GM12892 (cell line): ENCODE measurements around the gene LANCL1.

Source experiments
- POLR2A ChIP-seq: IDR thresholded peaks from 2 replicates; pipeline ENCODE4 v1.6.1; 2011; ENCODE audit warnings: low read depth, low read length, control low read depth
- TAF1 ChIP-seq: IDR thresholded peaks from 2 replicates; pipeline ENCODE4 v1.6.1; 2011; ENCODE audit warnings: low read depth, mild to moderate bottlenecking, control low read depth, low read length, borderline replicate concordance

DNA sequence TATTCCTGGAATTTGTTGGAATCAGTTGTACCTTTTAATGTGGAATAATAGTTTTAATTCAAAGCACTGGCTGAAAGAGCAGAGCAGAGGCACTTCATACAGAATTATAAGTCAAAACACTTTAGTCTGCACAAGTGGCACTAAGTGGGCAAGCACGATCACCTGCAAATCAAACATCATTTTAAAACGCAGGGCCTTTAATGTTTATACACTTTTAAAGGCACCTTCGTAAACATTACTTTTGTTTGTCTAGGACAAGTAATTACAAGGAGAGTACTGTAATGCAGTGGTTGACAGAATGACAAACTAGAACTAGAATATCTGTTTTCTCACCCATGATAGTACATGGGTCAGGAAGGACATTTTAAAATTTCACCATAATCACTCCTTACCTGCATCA, 36.4 kb downstream of the LANCL1 start:
- TF ChIP-seq TAF1 (no peak), POLR2A (no peak)
